Ishikawa (cell line): ENCODE data around the gene BCL6.

Experiments used
- CEBPB ChIP-seq: IDR thresholded peaks from 2 replicates; pipeline ENCODE4 v1.6.1; 2012
- CREB1 ChIP-seq: IDR thresholded peaks from 2 replicates; pipeline ENCODE4 v1.6.1; 2012; ENCODE audit warnings: low read depth
- EGR1 ChIP-seq: IDR thresholded peaks from 2 replicates; pipeline ENCODE4 v1.6.1; 2012
- EP300 ChIP-seq: IDR thresholded peaks from 2 replicates; pipeline ENCODE4 v1.6.1; 2012; ENCODE audit warnings: borderline replicate concordance
- FOXM1 ChIP-seq: IDR thresholded peaks from 2 replicates; pipeline ENCODE4 v1.6.1; 2012; ENCODE audit warnings: low read depth, borderline replicate concordance
- NFIC ChIP-seq: IDR thresholded peaks from 2 replicates; pipeline ENCODE4 v1.6.1; 2012
- RAD21 ChIP-seq: IDR thresholded peaks from 2 replicates; pipeline ENCODE4 v1.6.1; 2012; ENCODE audit warnings: low read depth
- TAF1 ChIP-seq: IDR thresholded peaks from 2 replicates; pipeline ENCODE4 v1.6.1; 2012; ENCODE audit warnings: low read depth, mild to moderate bottlenecking
- TCF12 ChIP-seq: IDR thresholded peaks from 2 replicates; pipeline ENCODE4 v1.6.1; 2012; ENCODE audit warnings: low read depth
- TEAD4 ChIP-seq: IDR thresholded peaks from 2 replicates; pipeline ENCODE4 v1.6.1; 2012
- YY1 ChIP-seq: IDR thresholded peaks from 2 replicates; pipeline ENCODE4 v1.6.1; 2012; ENCODE audit warnings: low read depth
- ZBTB7A ChIP-seq: IDR thresholded peaks from 2 replicates; pipeline ENCODE4 v1.6.1; 2012; ENCODE audit warnings: low read depth
- TF ChIP-seq, protein P1 (sequence below): IDR thresholded peaks from 2 replicates; pipeline ENCODE4 v1.6.1; 2012
- TF ChIP-seq, protein P2 (sequence below): IDR thresholded peaks from 2 replicates; pipeline ENCODE4 v1.6.1; 2012
- TF ChIP-seq, protein P3 (sequence below): IDR thresholded peaks from 2 replicates; pipeline ENCODE4 v1.6.1; 2012; ENCODE audit warnings: low read depth, mild to moderate bottlenecking

The BCL6 gene

DNA sequence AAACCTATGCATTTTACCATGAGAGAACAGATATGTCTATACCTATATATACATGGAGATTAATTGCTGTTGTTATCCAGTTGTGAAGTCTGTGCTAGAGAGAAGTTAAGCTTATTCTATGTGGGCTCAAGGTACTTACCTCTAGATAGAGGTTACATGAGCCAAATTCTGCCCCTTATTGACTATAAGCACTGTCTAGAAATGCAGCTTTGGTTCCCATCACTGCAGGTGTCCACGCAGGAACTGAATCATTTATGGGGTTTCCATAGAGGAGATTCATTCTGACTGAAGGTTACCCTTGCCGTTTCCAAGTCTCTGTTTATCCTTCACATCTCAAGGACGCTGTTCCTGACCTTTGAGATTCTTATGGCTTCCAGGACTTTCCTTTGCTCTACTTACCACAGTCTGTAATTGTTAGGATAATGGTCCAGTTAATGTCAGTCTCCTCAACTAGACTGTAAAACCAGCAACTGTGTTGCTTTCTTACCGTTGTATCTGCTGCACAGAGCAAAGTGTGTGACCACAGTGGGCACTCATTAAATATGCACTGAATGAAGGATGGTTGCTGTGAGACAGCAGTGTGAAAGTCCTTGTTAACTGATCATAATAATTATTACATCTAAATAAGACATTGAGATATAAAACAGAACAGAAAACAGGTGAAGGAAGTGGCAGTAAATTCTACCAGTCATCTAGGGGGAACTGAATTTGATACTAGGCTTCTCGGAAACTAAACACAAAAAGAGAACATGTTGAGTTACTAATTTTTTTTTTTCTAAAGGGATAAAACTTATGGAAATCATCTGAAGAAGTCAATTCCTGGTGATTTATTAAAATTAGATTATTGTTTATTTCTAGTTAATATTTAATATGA, 44.0 kb upstream of the BCL6 start:
- TF ChIP-seq, protein P1, sequence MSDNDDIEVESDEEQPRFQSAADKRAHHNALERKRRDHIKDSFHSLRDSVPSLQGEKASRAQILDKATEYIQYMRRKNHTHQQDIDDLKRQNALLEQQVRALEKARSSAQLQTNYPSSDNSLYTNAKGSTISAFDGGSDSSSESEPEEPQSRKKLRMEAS = no peak
- TF ChIP-seq TAF1 (no peak), CREB1 (no peak), CEBPB (no peak), YY1 (no peak), RAD21 (no peak), NFIC (no peak), EGR1 (no peak), TCF12 (no peak), TEAD4 (no peak), FOXM1 (no peak), ZBTB7A (no peak), EP300 (no peak)
- TF ChIP-seq, protein P2, sequence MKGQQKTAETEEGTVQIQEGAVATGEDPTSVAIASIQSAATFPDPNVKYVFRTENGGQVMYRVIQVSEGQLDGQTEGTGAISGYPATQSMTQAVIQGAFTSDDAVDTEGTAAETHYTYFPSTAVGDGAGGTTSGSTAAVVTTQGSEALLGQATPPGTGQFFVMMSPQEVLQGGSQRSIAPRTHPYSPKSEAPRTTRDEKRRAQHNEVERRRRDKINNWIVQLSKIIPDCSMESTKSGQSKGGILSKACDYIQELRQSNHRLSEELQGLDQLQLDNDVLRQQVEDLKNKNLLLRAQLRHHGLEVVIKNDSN = no peak
- TF ChIP-seq, protein P3, sequence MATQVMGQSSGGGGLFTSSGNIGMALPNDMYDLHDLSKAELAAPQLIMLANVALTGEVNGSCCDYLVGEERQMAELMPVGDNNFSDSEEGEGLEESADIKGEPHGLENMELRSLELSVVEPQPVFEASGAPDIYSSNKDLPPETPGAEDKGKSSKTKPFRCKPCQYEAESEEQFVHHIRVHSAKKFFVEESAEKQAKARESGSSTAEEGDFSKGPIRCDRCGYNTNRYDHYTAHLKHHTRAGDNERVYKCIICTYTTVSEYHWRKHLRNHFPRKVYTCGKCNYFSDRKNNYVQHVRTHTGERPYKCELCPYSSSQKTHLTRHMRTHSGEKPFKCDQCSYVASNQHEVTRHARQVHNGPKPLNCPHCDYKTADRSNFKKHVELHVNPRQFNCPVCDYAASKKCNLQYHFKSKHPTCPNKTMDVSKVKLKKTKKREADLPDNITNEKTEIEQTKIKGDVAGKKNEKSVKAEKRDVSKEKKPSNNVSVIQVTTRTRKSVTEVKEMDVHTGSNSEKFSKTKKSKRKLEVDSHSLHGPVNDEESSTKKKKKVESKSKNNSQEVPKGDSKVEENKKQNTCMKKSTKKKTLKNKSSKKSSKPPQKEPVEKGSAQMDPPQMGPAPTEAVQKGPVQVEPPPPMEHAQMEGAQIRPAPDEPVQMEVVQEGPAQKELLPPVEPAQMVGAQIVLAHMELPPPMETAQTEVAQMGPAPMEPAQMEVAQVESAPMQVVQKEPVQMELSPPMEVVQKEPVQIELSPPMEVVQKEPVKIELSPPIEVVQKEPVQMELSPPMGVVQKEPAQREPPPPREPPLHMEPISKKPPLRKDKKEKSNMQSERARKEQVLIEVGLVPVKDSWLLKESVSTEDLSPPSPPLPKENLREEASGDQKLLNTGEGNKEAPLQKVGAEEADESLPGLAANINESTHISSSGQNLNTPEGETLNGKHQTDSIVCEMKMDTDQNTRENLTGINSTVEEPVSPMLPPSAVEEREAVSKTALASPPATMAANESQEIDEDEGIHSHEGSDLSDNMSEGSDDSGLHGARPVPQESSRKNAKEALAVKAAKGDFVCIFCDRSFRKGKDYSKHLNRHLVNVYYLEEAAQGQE = no peak

DNA sequence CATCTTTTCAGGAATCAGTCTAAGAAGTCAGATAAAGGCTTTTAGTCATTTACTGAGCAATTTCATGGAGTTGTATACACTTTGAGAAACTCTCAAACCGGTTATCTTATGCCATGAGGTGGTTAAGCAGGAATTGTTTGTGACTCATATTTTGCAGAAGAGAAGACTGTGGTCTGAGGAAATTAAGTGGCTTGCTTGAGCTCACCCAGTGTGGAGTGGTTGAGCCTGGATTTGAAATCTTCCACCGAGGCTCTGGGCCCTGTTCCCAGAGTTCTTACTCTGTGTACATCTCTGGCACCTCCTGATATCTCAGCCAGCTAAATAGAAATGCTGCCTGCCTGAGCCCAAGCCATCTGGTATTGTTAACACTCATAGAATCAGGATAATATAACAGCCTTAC, 37.8 kb upstream of the BCL6 start:
- no peak for TF ChIP-seq TCF12
- TF ChIP-seq TAF1 = no peak
- TF ChIP-seq, protein P3 = no peak
- TF ChIP-seq, protein P1 = no peak
- TF ChIP-seq EGR1 = no peak
- no peak for TF ChIP-seq EP300
- TF ChIP-seq CREB1 = no peak
- TF ChIP-seq, protein P2 = no peak
- TF ChIP-seq TEAD4 = no peak
- TF ChIP-seq YY1 = no peak
- TF ChIP-seq FOXM1 = no peak

DNA sequence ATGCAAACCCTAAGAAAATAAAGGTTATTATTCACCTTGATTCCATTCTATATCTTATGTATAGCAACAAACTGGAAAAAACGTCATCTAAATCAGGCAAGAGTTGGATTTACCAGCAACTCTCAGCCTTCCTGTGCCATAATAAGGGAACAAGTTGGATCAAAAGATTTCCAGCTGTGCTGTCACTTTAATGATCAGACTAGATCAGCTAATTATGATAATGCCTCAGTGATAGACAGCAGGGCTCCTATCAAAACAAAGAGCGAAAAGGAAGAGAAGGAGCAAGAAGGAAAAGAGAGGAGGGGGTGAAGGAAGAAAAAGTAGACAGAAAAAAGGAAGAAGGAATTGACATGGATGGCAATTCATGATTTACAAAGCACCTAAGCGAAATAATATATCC, 36.7 kb upstream of the BCL6 start:
- no peak for TF ChIP-seq YY1
- no peak for TF ChIP-seq RAD21
- TF ChIP-seq ZBTB7A = no peak
- TF ChIP-seq TEAD4 = no peak
- TF ChIP-seq, protein P1 = no peak
- TF ChIP-seq EP300 = no peak
- no peak for TF ChIP-seq EGR1
- TF ChIP-seq TAF1 = no peak
- no peak for TF ChIP-seq NFIC

DNA sequence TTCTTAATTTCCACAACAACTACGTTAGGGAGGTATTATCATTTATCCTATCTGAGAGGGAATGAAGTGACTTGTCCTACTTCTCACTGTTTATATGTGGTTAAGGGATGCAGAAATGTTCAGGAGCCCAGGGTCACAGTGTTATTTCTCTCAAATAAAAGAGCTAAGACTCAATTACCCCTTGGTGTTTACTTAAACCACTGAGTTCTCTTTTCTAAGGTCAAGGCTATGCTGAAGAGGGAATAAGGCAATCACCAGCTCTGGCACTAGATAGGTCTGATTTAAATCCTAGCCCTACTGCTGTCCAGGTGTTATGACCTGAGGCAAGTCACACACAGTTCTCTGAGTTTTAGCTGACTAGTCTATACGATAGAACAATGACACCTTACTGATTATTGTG, 35.7 kb upstream of the BCL6 start:
- no peak for TF ChIP-seq EP300
- no peak for TF ChIP-seq TAF1
- TF ChIP-seq EGR1 = no peak
- TF ChIP-seq YY1 = no peak
- TF ChIP-seq, protein P3 = no peak
